MM.1S (cell line): Measurements from ENCODE around the gene RPL14.

Experiments used
- DNase-seq: peaks from one replicate; pipeline ENCODE4 v3.0.0-alpha.2; 2015
- H2AFZ ChIP-seq: fragments of 300-600 bp; sonication (generic); 2 replicates; pipeline ENCODE4 v1.6.0; 2016; ENCODE audit warnings: antibody characterized with exemption, low read length
- H3F3A ChIP-seq: fragments of 300-600 bp; sonication (generic); 2 replicates; pipeline ENCODE4 v1.6.1; 2016; ENCODE audit warnings: mild to moderate bottlenecking, antibody characterized with exemption, low read length, moderate library complexity, mixed read lengths; ENCODE audit not compliant: insufficient read depth
- H3K27ac ChIP-seq: fragments of 300-600 bp; sonication (generic); 2 replicates; pipeline ENCODE4 v1.5.1; 2016; ENCODE audit warnings: mild to moderate bottlenecking, low read length
- H3K27me3 ChIP-seq: fragments of 300-600 bp; sonication (generic); replicated peaks from 2 replicates; pipeline ENCODE4 v1.6.0; 2016; ENCODE audit warnings: low read length; ENCODE audit not compliant: insufficient read depth
- H3K36me3 ChIP-seq: fragments of 300-600 bp; sonication (generic); replicated peaks from 2 replicates; pipeline ENCODE4 v1.6.1; 2016; ENCODE audit warnings: mild to moderate bottlenecking, low read length, mixed read lengths; ENCODE audit not compliant: insufficient read depth
- H3K4me1 ChIP-seq: fragments of 300-600 bp; sonication (generic); 2 replicates; pipeline ENCODE4 v1.6.1; 2016; ENCODE audit warnings: low read length, mixed read lengths
- H3K4me2 ChIP-seq: fragments of 300-600 bp; sonication (generic); 2 replicates; pipeline ENCODE4 v1.6.0; 2016; ENCODE audit warnings: low read depth, low read length
- H3K4me3 ChIP-seq: fragments of 300-600 bp; sonication (generic); 2 replicates; pipeline ENCODE4 v1.5.1; 2016; ENCODE audit warnings: low read length, mixed read lengths
- H3K79me2 ChIP-seq: fragments of 300-600 bp; sonication (generic); 2 replicates; pipeline ENCODE4 v1.6.1; 2016; ENCODE audit warnings: mixed run types, low read length, mixed read lengths
- H3K9ac ChIP-seq: fragments of 300-600 bp; sonication (generic); 2 replicates; pipeline ENCODE4 v1.6.1; 2016; ENCODE audit warnings: low read length, mixed read lengths
- H3K9me2 ChIP-seq: fragments of 300-600 bp; sonication (generic); replicated peaks from 2 replicates; pipeline ENCODE4 v1.6.1; 2016; ENCODE audit warnings: mild to moderate bottlenecking, low read length, mixed read lengths; ENCODE audit not compliant: insufficient read depth
- H3K9me3 ChIP-seq: fragments of 300-600 bp; sonication (generic); replicated peaks from 2 replicates; pipeline ENCODE4 v1.6.1; 2016; ENCODE audit warnings: mild to moderate bottlenecking, low read length, mixed read lengths; ENCODE audit not compliant: insufficient read depth
- H4K20me1 ChIP-seq: fragments of 300-600 bp; sonication (generic); 2 replicates; pipeline ENCODE4 v1.6.1; 2016; ENCODE audit warnings: mild to moderate bottlenecking, low read length, moderate library complexity, mixed read lengths; ENCODE audit not compliant: insufficient read depth
- EZH2 ChIP-seq: fragments of 300-600 bp; sonication (generic); optimal IDR thresholded peaks from 2 replicates; pipeline ENCODE3; 2017; ENCODE audit warnings: low read depth, mild to moderate bottlenecking, antibody characterized with exemption, low read length, mixed read lengths
- EZH2phosphoT487 ChIP-seq: fragments of 300-600 bp; sonication (generic); IDR thresholded peaks from 2 replicates; pipeline ENCODE4 v1.6.1; 2018; ENCODE audit warnings: antibody characterized with exemption, low read length
- TF ChIP-seq, protein P1 (sequence below): fragments of 300-600 bp; sonication (generic); IDR thresholded peaks from 2 replicates; pipeline ENCODE4 v1.5.1; 2016; ENCODE audit warnings: antibody characterized with exemption, low read length, mixed read lengths

RPL14 gene

DNA sequence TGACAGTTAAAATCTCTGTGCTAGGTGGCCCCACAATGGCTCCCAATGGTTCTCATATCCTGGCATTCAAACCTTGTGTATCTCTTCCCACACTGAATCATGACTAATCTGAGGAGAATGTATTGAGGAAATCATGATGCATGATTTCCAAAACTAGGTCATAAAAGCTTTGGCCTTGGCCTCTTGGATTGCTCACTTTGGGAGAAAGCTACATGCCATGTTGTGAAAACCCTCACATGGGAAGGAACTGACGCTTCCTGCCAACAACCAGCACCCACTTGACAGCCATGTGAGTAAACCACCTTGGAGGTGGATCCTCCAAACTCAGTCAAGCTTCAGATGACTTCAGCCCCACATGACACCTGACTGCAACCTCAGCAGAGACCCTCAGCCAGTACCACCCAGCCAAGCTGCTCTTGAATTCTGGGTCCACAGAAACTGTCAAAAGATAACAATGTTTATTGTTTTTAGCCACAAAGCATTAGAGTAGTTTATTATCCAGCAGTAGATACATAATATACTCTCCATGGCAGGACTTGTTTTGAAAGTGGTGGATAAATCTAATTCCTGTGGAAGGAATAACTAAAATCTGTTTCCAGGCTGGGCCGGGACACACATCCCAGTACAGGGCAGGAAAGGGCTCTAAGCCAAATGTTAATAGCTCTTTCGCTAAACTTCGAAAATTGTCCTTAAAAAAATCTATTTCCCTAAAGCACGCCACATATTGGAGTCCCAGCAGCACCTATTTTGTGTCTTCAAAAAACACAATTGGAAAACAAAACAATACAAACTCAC is 47.7 kb downstream of the RPL14 start:
- no peak overlapping the region for H3K27ac ChIP-seq
- no peaks in the 10 kb centered on the region for H3K9me3 ChIP-seq
- TF ChIP-seq EZH2phosphoT487 (no peak), EZH2 (no peak)
- TF ChIP-seq, protein P1, sequence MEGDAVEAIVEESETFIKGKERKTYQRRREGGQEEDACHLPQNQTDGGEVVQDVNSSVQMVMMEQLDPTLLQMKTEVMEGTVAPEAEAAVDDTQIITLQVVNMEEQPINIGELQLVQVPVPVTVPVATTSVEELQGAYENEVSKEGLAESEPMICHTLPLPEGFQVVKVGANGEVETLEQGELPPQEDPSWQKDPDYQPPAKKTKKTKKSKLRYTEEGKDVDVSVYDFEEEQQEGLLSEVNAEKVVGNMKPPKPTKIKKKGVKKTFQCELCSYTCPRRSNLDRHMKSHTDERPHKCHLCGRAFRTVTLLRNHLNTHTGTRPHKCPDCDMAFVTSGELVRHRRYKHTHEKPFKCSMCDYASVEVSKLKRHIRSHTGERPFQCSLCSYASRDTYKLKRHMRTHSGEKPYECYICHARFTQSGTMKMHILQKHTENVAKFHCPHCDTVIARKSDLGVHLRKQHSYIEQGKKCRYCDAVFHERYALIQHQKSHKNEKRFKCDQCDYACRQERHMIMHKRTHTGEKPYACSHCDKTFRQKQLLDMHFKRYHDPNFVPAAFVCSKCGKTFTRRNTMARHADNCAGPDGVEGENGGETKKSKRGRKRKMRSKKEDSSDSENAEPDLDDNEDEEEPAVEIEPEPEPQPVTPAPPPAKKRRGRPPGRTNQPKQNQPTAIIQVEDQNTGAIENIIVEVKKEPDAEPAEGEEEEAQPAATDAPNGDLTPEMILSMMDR = no peak
- no peak for DNase-seq
- no peak overlapping the region for H3K4me3 ChIP-seq
- no peaks in the 10 kb centered on the region for H3K4me1 ChIP-seq
- no peaks in the 10 kb centered on the region for H3K27me3 ChIP-seq
- no peak overlapping the region for H2AFZ ChIP-seq
- H3K36me3 ChIP-seq = no peaks in the 10 kb centered on the region
- no peaks in the 10 kb centered on the region for H3K9me2 ChIP-seq
- no peaks in the 10 kb centered on the region for H4K20me1 ChIP-seq
- H3F3A ChIP-seq = no peaks in the 10 kb centered on the region
- H3K79me2 ChIP-seq = no peaks in the 10 kb centered on the region
- no peak overlapping the region for H3K9ac ChIP-seq
- H3K4me2 ChIP-seq = no peak overlapping the region

DNA sequence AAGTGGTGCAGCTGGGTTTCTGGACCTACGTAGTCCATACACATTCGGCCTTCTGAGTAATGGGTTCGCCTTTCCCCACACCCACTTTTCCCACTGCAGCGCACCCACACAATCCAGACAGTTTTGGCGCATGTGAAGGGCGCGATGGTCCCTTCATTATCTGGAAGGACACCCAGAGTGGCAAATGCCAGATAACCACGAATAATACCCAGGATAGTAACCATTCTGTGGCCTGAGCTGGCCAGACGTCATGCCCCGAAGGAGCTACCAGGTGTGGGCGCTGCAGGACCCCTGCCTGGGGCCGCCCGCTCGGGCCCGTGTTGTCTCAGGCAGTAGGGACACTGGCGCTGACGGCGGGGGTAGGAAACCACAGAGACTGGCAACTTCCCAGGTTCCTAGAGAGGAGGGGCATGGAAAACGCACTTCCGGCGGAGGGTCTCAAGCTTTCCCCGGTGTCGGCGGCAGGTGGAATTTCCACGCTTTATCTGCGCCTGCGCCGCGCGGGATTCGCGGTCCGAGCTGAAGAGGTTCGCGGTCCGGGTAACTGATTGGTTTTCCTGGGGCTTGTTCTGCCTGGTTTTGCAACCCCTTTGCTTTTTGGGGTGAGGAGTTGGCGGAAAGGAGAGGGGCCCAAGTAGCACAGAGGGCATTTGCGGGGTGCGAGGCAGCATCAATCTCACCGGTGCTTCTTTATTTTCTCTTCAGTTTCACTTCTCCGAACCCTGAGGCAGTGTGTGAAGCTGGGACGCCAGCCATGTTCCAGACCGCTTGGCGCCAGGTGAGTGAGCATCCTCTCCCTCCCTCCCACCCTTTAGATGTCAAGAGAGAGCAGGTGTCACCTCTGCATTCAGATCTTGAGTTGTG is 48.7 kb downstream of the RPL14 start, which contains the start of gene ZNF620:
Gene ZNF620 (plus strand): TSS at position 441 of the 864 bp plus-strand sequence. CDS start 314 bp downstream, at position 755.
- Histone ChIP-seq H3K79me2 (no peaks in the 10 kb centered on the region), H3K4me2 (peak within 1 kb of the TSS; percentile 78), H3K36me3 (no peaks in the 10 kb centered on the region), H3K4me1 (no peaks in the 10 kb centered on the region), H3K9ac (peak within 1 kb of the TSS; percentile 49; the same call in 1 of the 2 replicates), H3F3A (no peaks in the 10 kb centered on the region), H3K4me3 (peak within 1 kb of the TSS; percentile 70), H3K27me3 (no peaks in the 10 kb centered on the region), H3K27ac (no peak within 1 kb of the TSS), H3K9me3 (no peaks in the 10 kb centered on the region), H2AFZ (peak within 1 kb of the TSS; percentile 85), H4K20me1 (no peaks in the 10 kb centered on the region), H3K9me2 (no peaks in the 10 kb centered on the region)
- TF ChIP-seq EZH2phosphoT487 = no peak
- TF ChIP-seq, protein P1 = peak; percentile 32
- no peak for TF ChIP-seq EZH2
- DNase-seq = peak; percentile 42

DNA sequence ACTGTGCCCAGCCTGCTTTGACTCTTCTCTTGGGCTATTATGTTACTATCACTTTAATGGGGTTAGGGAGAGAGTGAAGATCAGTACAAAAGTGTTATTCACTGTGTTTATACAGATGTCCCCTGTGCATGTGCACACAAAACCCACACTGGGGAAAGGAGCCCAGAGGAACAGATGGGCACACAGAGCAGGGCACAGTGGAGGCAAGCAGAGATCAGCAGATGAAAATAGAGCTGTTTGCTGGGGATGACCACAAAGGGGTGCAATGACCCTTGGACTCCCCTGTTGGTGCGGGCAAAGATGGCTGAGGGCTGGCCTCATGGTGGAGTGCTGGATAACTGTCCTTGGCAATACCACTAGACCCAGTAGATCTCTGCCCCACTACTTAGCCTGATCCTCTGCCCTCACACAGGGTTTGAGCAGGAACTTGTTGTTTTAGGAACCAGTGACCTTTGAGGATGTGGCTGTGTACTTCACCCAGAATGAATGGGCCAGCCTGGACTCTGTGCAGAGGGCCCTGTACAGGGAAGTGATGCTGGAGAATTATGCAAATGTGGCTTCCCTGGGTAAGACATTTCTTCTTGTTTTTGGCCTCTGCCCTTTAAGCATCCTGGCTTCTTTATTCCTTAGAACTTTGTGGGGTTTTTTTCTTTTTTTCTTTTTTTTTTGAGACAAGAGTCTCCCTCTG is 54.0 kb downstream of the RPL14 start:
- Histone ChIP-seq H4K20me1 (no peaks in the 10 kb centered on the region), H3K4me1 (no peaks in the 10 kb centered on the region), H3K36me3 (no peaks in the 10 kb centered on the region), H3K4me2 (no peak overlapping the region), H3K4me3 (no peak overlapping the region), H2AFZ (no peak overlapping the region), H3K9me2 (no peaks in the 10 kb centered on the region), H3K9me3 (no peaks in the 10 kb centered on the region), H3F3A (no peaks in the 10 kb centered on the region), H3K9ac (no peak overlapping the region), H3K79me2 (no peaks in the 10 kb centered on the region), H3K27me3 (no peaks in the 10 kb centered on the region), H3K27ac (no peak overlapping the region)
- TF ChIP-seq, protein P1 = no peak
- TF ChIP-seq EZH2phosphoT487 = no peak
- no peak for TF ChIP-seq EZH2
- DNase-seq = no peak
